ENCODE data around the gene GMDS.

The GMDS gene

DNA sequence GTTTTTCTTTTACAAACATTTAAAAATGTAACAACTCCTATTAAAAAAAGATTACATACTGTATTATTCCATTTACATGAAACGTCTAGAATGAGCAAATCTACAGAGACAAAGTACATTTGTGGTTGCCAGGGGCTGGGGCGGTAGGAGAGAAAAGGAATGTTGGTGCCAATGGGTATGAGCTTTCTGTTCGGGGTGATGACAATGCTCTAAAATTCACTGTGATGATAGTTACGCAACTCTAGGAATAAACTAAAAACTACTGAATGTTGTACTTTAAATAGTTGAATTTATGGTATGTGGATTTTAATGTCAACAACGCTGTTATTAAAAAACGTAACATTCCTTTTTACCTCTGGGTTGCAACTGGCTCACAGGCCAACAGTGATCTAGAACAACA, 211.1 kb downstream of the GMDS start:
- Histone ChIP-seq H3K36me3 (ENCODE audit: control insufficient read depth, insufficient read depth, low read length) (no peaks in the 10 kb centered on the region), H3K4me3 (replicated peaks; ENCODE audit: low read depth, low read length) (no peak overlapping the region), H3K27me3 (replicated peaks; ENCODE audit: control insufficient read depth, insufficient read depth, low read length) (no peaks in the 10 kb centered on the region)
- no peak for DNase-seq (ENCODE audit: extremely low read depth, insufficient read length)
- TF ChIP-seq, protein P1, sequence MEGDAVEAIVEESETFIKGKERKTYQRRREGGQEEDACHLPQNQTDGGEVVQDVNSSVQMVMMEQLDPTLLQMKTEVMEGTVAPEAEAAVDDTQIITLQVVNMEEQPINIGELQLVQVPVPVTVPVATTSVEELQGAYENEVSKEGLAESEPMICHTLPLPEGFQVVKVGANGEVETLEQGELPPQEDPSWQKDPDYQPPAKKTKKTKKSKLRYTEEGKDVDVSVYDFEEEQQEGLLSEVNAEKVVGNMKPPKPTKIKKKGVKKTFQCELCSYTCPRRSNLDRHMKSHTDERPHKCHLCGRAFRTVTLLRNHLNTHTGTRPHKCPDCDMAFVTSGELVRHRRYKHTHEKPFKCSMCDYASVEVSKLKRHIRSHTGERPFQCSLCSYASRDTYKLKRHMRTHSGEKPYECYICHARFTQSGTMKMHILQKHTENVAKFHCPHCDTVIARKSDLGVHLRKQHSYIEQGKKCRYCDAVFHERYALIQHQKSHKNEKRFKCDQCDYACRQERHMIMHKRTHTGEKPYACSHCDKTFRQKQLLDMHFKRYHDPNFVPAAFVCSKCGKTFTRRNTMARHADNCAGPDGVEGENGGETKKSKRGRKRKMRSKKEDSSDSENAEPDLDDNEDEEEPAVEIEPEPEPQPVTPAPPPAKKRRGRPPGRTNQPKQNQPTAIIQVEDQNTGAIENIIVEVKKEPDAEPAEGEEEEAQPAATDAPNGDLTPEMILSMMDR (IDR thresholded peaks at IDR 0.05; ENCODE audit: insufficient read depth, low read length, poor library complexity, severe bottlenecking): no peak

- no peaks in the 10 kb centered on the region for H3K27me3 ChIP-seq (replicated peaks; ENCODE audit: control insufficient read depth, insufficient read depth, low read length)
- no peak for DNase-seq (ENCODE audit: extremely low read depth, insufficient read length)
- H3K36me3 ChIP-seq (ENCODE audit: control insufficient read depth, insufficient read depth, low read length): no peaks in the 10 kb centered on the region
- TF ChIP-seq, protein P1 (IDR thresholded peaks at IDR 0.05; ENCODE audit: insufficient read depth, low read length, poor library complexity, severe bottlenecking): no peak
- H3K4me3 ChIP-seq (replicated peaks; ENCODE audit: low read depth, low read length): no peak overlapping the region
Measured at GRCh38 chr6:2033544-2033943, 211.9 kb downstream of the GMDS start.

GRCh38 chr6:2030682-2031244, 214.6 kb downstream of the GMDS start:
- TF ChIP-seq, protein P1 (IDR thresholded peaks at IDR 0.05; ENCODE audit: insufficient read depth, low read length, poor library complexity, severe bottlenecking): no peak

GRCh38 chr6:2029952-2030351, 215.5 kb downstream of the GMDS start:
- H3K27me3 ChIP-seq (replicated peaks; ENCODE audit: control insufficient read depth, insufficient read depth, low read length): no peaks in the 10 kb centered on the region
- no peaks in the 10 kb centered on the region for H3K36me3 ChIP-seq (ENCODE audit: control insufficient read depth, insufficient read depth, low read length)
- H3K4me3 ChIP-seq (replicated peaks; ENCODE audit: low read depth, low read length): no peak overlapping the region
- DNase-seq (ENCODE audit: extremely low read depth, insufficient read length): no peak
- TF ChIP-seq, protein P1 (IDR thresholded peaks at IDR 0.05; ENCODE audit: insufficient read depth, low read length, poor library complexity, severe bottlenecking): no peak

More at GRCh38 chr6:2030682-2031244, 214.6 kb downstream of the GMDS start:
- Histone ChIP-seq H3K36me3 (ENCODE audit: control insufficient read depth, insufficient read depth, low read length) (no peaks in the 10 kb centered on the region), H3K4me3 (replicated peaks; ENCODE audit: low read depth, low read length) (no peak overlapping the region), H3K27me3 (replicated peaks; ENCODE audit: control insufficient read depth, insufficient read depth, low read length) (no peaks in the 10 kb centered on the region)
- DNase-seq (ENCODE audit: extremely low read depth, insufficient read length): no peak

DNA sequence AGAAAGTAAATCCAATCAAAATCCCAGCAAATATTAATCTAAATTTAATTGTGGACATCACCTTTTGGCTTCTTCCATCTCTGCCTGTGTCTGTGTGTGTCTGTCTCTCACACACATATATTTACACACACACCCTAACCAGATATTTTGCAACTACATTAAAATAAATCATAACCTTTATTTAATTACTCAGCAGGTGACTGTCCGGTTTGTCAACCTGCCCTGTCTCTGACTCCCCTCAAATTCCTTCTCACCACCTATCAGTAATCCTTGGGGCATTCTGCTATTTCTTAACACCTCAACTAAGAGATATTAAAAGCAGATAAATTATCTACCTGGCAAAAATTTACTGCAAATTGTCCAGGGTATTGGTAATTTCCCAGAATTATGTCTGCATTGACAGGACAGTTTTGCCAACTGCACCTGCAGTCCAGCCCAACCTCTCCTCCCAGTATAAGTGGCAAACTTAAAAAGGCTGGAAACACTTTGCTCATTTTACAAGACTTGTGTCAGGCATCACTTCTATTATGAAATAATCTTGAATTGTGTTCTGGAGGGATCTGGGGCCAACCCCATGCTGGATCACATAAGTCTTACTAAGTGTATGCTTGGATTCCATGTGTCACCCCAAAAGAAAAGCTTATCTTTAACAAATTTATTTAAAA, 216.1 kb downstream of the GMDS start:
- no peak overlapping the region for H3K4me3 ChIP-seq (replicated peaks; ENCODE audit: low read depth, low read length)
- TF ChIP-seq, protein P1 (IDR thresholded peaks at IDR 0.05; ENCODE audit: insufficient read depth, low read length, poor library complexity, severe bottlenecking): no peak
- H3K36me3 ChIP-seq (ENCODE audit: control insufficient read depth, insufficient read depth, low read length): no peaks in the 10 kb centered on the region
- H3K27me3 ChIP-seq (replicated peaks; ENCODE audit: control insufficient read depth, insufficient read depth, low read length): no peaks in the 10 kb centered on the region
- DNase-seq (ENCODE audit: extremely low read depth, insufficient read length): no peak
